NCI-H2107 (cell line): ENCODE results near the gene MED12L.

Experiments used
- DNase-seq: peaks from one replicate; lab custom pipeline; 2025; lab: John Stamatoyannopoulos, UW

Gene MED12L

GRCh38 chr3:151182349-151183079 lies 97.0 kb downstream of the MED12L start:
- no peak for DNase-seq

- DNase-seq = no peak
Measured at GRCh38 chr3:151183265-151183671, 97.8 kb downstream of the MED12L start.

- DNase-seq = no peak
Measured at GRCh38 chr3:151191095-151191494, 105.6 kb downstream of the MED12L start.

- no peak for DNase-seq
Measured at GRCh38 chr3:151192545-151192944, 107.1 kb downstream of the MED12L start.

GRCh38 chr3:151195826-151196225 lies 110.4 kb downstream of the MED12L start:
- DNase-seq = no peak

DNA sequence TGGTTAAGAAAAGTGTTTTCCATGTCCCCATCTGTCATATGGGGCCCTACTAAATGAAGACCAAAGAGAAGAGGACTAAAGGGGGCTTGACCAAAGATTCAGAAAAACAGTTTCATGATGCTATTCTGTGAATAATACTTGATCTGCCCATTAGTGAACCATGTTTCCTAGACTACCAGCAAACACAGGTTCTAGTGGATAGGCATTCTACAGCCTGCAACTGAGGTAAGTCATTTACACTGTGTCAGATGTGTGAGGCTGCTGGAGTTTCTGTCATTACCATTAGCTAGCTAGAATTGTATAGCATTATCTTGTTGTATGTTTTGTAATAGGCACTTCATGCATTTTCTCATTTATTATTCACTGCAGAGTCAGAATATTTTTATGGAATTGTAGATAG lies 111.0 kb downstream of the MED12L start:
- no peak for DNase-seq

GRCh38 chr3:151197228-151197627 lies 111.8 kb downstream of the MED12L start:
- DNase-seq = no peak

- DNase-seq = no peak
Measured at GRCh38 chr3:151197981-151198767, 112.7 kb downstream of the MED12L start.

DNA sequence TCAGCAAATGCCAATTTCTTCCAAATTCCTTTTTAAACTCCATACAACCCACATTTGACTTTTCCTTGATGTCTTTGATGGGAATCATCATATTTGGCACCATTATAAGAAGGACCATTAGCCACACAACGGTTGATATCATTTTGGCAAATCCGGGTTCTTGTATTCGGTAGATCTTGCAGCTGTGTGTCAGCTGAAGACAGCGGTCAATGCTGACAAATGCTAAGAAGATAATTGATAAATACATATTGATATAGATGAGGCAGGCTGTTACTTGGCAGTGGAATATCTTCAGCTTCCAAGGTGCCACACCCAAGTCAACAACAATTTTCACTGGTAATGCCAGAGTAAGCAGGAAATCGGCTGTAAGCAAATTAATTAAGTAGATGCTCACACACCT lies 113.4 kb downstream of the MED12L start:
- no peak for DNase-seq

GRCh38 chr3:151199554-151200438 lies 114.3 kb downstream of the MED12L start:
- DNase-seq = no peak

GRCh38 chr3:151200586-151200985 lies 115.1 kb downstream of the MED12L start:
- DNase-seq = no peak

DNA sequence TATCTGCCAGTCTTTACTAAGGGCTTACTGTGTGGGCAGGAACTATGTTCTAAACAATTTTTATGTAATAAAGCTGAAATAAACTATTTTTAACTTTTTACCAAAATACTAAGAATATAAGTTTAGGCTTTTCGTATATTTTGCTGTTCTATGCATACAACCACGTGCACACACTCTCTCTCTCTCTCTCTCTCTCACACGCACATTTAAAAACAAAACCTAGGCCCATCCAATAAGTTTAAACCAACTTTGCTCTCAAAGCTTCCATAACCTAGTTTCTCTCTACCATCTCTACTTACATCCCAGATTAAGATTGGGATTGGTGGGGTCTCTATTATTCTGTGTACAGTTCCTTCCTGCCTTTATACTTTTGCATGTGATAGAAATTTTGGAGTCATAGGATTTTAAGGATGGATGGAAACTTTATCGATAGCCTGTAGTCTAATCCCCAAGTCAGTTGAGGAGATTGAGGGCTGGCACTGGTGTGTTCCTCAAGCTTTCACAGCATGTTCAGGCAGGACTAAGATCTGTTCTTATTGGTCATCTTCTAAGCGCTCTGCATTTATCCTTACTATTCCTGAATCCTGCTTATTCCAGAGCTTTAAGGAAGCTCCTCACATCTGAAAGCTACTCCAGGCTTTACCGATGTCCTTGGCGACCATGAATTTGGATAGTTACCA lies 115.7 kb downstream of the MED12L start:
- no peak for DNase-seq

- no peak for DNase-seq
Measured at GRCh38 chr3:151203051-151203420, 117.6 kb downstream of the MED12L start, which contains the start of gene GPR171. Gene GPR171 (minus strand): TSS chr3:151203216. CDS start chr3:151199386, 3,830 bp downstream.

DNA sequence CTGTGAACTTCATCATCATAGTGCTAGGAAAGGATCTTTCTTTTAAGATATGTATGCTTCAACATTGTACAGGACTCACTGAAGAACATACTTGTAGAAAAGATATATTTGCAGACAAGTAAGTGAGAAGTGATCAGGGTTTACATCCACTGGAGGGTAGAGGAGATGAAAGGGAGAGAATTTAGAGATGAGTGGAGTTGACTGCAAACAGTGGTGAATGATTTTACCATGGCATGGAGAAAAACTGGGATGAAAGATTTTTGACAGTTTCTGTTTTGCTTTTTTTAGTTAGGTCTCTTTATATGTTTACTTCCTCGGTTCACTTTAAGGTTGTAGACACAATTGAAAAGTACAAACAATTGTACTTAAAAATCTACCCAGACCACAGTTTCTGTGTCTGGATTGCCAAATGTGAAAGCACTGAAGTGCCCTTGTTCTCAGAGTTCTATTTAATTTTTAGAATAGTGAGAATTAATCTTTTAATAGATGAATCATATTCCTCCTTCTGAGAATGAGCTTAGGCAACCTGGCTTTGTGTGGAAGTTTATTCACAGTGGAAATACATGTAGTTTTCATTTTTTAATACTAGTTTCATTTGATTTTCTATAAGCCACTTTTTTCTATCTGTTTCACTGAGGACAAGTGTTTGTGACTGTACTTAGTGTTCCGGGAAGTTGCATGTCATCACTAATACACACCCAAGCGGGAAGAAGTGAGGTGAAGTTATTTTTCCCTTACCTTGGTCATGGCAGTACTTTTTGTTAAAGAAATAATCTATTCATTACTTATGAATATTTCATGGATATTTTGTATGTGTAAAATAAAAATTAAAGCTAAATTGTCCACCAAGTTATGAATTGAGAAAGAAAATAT lies 119.3 kb downstream of the MED12L start:
- no peak for DNase-seq

GRCh38 chr3:151205482-151205881 lies 120.0 kb downstream of the MED12L start:
- no peak for DNase-seq

- DNase-seq = no peak
Measured at GRCh38 chr3:151206201-151206600, 120.7 kb downstream of the MED12L start.

DNA sequence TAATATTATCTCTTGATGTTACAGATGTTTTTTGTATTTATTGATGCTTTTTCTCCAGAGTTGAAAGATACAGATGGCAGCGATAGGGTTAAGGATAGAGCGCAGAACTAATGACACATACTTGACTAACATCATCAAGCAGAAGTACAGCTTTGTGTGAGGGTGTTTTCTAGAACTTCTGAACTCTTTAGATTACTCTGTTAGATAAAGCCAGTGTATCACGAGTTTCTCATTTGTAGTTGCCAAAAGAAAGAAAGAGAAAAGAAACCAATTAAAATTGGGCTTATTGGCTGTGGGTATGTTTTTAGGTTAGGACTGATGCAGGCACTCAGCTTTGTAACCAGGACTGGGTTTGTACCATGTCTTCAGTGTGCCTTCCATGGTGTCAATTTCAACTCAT lies 124.2 kb downstream of the MED12L start:
- DNase-seq = no peak

DNA sequence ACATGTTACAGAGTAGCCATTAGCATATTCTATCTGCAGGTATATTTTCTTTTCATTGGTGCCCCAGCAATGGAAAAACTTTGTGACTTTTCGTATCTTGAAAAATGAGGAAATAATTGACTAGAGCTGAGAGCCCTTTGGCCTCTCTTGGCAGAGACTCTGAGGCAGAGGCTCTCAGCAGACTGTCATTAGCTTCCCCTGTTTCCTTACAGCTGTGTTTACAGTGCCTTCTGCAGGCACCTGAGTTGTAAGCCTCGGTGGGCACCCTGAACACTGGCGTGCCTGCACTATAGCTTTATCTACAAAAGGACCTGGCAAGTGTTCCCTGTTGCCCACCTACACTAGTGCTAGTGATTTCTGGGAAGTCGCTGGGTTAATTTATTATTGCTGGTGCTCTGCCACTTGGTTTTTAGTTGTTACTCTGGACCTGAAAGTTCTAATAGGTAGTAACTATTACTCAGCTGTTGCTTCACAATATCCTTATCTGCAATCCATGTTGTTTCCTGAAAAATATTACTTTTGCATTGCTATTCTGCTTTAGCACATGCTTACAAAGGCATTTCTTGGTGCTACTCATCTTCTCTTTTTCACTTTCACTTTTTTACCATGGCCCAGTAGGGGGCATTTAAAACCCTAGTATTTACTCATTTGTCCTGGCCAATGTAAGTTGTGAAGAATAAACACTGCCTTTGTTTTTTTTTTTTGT lies 125.4 kb downstream of the MED12L start:
- no peak for DNase-seq

DNA sequence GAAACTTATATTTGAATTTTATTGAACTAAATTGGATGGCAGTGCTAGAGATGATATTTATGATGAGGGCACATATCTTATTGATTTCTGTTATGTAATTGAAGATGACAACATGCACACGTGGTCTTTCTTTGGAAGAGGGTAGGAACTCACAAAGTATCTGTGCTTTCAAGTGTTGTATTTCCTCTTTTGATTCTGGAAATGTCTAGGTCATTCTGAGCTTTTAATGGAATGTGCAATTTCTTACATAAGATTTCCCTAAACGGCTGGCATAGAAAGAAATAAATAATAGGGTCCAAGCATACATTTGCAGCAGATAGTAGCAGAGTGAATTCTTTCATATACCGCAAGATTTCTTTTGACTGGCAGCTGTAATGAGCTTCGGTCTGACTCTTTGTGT lies 127.7 kb downstream of the MED12L start:
- DNase-seq = no peak

GRCh38 chr3:151213881-151214280 lies 128.4 kb downstream of the MED12L start:
- no peak for DNase-seq
